ENCODE results near the gene PINLYP.

- TF ChIP-seq, protein P1, sequence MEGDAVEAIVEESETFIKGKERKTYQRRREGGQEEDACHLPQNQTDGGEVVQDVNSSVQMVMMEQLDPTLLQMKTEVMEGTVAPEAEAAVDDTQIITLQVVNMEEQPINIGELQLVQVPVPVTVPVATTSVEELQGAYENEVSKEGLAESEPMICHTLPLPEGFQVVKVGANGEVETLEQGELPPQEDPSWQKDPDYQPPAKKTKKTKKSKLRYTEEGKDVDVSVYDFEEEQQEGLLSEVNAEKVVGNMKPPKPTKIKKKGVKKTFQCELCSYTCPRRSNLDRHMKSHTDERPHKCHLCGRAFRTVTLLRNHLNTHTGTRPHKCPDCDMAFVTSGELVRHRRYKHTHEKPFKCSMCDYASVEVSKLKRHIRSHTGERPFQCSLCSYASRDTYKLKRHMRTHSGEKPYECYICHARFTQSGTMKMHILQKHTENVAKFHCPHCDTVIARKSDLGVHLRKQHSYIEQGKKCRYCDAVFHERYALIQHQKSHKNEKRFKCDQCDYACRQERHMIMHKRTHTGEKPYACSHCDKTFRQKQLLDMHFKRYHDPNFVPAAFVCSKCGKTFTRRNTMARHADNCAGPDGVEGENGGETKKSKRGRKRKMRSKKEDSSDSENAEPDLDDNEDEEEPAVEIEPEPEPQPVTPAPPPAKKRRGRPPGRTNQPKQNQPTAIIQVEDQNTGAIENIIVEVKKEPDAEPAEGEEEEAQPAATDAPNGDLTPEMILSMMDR (IDR thresholded peaks at IDR 0.05), result no peak
- no peak for TF ChIP-seq POLR2A (IDR thresholded peaks at IDR 0.05; ENCODE audit: low read depth)
- no peak for TF ChIP-seq POLR2AphosphoS5 (IDR thresholded peaks at IDR 0.05)
- no peak for TF ChIP-seq EP300 (IDR thresholded peaks at IDR 0.05)
Observed at GRCh38 chr19:43574424-43575155, 1.0 kb upstream of the PINLYP start.

Measured in esophagus muscularis mucosa (tissue), 4 donors.